ENCODE data around the gene ENKD1. TPM values are rescaled to one million over a fixed set of nuclear protein-coding genes. Genes with fewer than 3 reads are reported as not detected.

The ENKD1 gene
- total RNA-seq, 2 donors from 2014 or later: 68.0 to 91.0 TPM

DNA sequence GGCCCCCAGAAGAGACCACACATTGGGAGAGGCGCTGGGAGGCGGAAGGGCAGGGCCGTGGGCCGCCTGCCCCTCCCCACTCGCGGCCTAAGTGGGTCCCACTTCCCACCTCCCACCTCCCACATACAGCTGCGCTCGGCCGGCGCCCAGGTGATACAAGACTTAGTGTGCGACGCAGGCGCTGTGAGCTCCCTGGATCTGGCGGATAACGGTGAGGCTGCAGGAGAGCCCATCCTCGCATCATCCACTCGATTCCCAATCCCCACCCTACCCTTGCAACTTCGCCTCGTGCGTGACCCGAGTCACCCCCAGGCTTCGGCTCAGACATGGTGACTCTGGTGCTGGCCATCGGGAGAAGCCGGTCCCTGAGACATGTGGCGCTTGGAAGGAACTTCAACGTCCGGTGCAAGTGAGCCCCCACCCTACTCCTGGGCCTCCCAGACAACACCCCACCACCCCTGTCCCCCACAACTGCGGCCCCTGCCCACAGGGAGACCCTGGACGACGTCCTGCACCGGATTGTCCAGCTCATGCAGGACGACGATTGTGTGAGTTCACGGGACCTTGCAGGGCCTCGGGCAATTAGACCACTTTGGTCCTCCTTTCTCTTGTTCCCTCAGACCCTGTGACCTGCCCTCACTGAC is 17.7 kb downstream of the ENKD1 start:
- Histone ChIP-seq H3K4me1 (peaks cover 23% of the 10 kb centered on the region), H3K4me3 (no peak overlapping the region), H3K27ac (no peak overlapping the region), H3K36me3 (replicated peaks in 1 of 2; ENCODE audit: insufficient read depth in 1 of 2, low read depth in 2 of 2) (no peaks in the 10 kb centered on the region), H3K27me3 (peaks cover 0 to 5% of the 10 kb centered on the region in 2 donors), H3K9me3 (no peaks in the 10 kb centered on the region)
- TF ChIP-seq POLR2A (IDR thresholded peaks at IDR 0.05): no peak
- TF ChIP-seq, protein P1, sequence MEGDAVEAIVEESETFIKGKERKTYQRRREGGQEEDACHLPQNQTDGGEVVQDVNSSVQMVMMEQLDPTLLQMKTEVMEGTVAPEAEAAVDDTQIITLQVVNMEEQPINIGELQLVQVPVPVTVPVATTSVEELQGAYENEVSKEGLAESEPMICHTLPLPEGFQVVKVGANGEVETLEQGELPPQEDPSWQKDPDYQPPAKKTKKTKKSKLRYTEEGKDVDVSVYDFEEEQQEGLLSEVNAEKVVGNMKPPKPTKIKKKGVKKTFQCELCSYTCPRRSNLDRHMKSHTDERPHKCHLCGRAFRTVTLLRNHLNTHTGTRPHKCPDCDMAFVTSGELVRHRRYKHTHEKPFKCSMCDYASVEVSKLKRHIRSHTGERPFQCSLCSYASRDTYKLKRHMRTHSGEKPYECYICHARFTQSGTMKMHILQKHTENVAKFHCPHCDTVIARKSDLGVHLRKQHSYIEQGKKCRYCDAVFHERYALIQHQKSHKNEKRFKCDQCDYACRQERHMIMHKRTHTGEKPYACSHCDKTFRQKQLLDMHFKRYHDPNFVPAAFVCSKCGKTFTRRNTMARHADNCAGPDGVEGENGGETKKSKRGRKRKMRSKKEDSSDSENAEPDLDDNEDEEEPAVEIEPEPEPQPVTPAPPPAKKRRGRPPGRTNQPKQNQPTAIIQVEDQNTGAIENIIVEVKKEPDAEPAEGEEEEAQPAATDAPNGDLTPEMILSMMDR (IDR thresholded peaks at IDR 0.05): no peak
- intact Hi-C loops (cut with DNase I): no loop called here
- ATAC-seq (no peak), DNase-seq (no peak)
- WGBS, 2 donors: 40 to 54% methylated on average over 30 to 33 of the region's 35 CpGs

DNA sequence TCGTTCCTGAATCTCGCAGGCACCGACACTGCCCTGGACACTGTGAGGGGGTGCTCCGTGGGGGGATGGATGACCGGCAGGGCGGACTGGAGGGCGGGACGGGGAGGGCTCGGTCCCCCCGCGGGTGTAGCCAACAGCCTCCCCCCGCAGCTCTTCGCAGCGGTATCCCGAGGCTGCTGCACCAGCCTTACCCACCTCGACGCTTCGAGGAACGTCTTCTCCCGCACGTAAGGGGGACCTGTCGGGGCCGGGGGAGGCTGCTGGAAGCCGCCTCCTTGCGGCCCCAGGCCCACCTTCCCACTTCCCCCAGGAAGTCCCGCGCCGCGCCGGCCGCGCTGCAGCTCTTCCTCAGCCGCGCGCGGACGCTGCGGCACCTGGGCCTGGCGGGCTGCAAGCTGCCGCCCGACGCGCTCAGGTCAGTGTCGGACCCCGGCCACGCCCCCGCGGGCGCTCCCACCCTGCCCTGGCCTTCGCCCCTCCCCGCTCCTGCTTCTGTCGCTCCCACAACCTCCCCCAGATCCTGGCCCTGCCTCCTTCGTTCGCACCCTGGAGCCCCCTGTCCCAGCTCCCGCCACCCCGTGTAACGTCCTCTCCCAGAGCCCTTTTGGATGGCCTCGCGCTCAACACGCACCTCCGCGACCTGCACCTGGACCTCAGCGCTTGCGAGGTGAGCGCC is 18.3 kb downstream of the ENKD1 start:
- Histone ChIP-seq H3K27me3 (no peaks in the 10 kb centered on the region), H3K36me3 (replicated peaks in 1 of 2; ENCODE audit: insufficient read depth in 1 of 2, low read depth in 2 of 2) (no peaks in the 10 kb centered on the region), H3K27ac (no peak overlapping the region), H3K4me1 (peaks cover 16% of the 10 kb centered on the region), H3K9me3 (no peaks in the 10 kb centered on the region), H3K4me3 (no peak overlapping the region)
- TF ChIP-seq, protein P1 (IDR thresholded peaks at IDR 0.05): no peak
- TF ChIP-seq POLR2A (IDR thresholded peaks at IDR 0.05): no peak
- ATAC-seq (no peak), DNase-seq (no peak)
- 17 to 34% methylated on average over 15 to 46 of the region's 65 CpGs for WGBS, 2 donors
- intact Hi-C loops (cut with DNase I): no loop called here

DNA sequence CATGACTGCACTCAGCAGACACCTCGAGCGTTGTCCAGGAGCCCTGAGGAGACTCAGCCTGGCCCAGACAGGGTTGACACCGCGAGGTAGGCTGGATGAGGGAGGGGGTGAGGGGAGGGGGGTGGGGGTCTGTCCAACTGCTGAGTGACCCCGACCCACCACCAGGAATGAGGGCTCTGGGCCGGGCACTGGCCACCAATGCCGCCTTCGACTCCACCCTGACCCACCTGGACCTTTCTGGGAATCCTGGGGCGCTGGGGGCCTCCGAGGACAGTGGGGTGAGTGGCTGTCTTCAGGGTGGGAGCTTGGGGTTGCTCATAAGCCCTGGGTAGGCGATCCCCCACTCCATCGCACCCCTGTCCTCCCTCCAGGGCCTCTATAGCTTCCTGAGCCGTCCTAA is 18.9 kb downstream of the ENKD1 start:
- no peaks in the 10 kb centered on the region for H3K9me3 ChIP-seq
- H3K4me3 ChIP-seq: no peak overlapping the region
- TF ChIP-seq POLR2A (IDR thresholded peaks at IDR 0.05): no peak
- TF ChIP-seq, protein P1 (IDR thresholded peaks at IDR 0.05): no peak
- DNase-seq: no peak
- intact Hi-C loops (cut with DNase I): no loop called here
- no peaks in the 10 kb centered on the region for H3K27me3 ChIP-seq
- H3K36me3 ChIP-seq (replicated peaks in 1 of 2; ENCODE audit: insufficient read depth in 1 of 2, low read depth in 2 of 2): no peaks in the 10 kb centered on the region
- WGBS, 2 donors: 57 to 68% methylated on average over 2 to 11 of the region's 13 CpGs
- H3K4me1 ChIP-seq: peaks cover 17% of the 10 kb centered on the region
- ATAC-seq: no peak
- no peak overlapping the region for H3K27ac ChIP-seq

DNA sequence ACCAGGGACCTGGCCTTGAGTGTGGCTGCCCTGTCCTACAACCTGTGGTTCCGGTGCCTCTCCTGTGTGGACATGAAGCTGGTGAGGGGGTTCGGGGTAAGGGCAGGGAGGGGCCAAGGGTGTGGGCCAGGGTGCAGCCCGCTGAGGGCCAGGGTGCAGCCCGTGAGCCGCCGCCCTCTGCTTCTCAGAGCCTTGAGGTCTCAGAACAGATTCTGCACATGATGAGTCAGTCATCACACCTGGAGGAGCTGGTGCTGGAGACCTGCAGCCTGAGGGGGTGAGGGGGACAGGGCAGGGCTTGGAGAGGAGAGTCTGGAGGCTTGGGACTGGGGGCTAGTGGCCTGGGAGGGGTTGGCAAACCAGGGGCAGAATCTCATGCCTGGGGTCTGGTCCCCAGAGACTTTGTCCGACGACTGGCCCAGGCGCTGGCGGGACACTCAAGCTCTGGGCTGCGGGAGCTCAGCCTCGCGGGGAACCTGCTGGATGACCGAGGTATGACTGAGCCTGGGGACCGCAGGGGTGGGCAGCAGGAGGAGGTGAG is 19.4 kb downstream of the ENKD1 start:
- no peak for DNase-seq
- H3K27me3 ChIP-seq: no peaks in the 10 kb centered on the region

More for the DNA sequence above, 19.4 kb downstream of the ENKD1 start:
- Histone ChIP-seq H3K4me1 (peaks cover 22% of the 10 kb centered on the region), H3K36me3 (replicated peaks in 1 of 2; ENCODE audit: insufficient read depth in 1 of 2, low read depth in 2 of 2) (no peaks in the 10 kb centered on the region), H3K4me3 (no peak overlapping the region), H3K9me3 (no peaks in the 10 kb centered on the region), H3K27ac (no peak overlapping the region)
- TF ChIP-seq POLR2A (IDR thresholded peaks at IDR 0.05): no peak
- TF ChIP-seq, protein P1 (IDR thresholded peaks at IDR 0.05): no peak
- no peak for ATAC-seq
- intact Hi-C loops (cut with DNase I): no loop called here
- 66 to 68% methylated on average over 5 to 14 of the region's 15 CpGs for whole genome bisulfite sequencing, 2 donors
